Measurements from ENCODE around the gene HRH1.
A peak's percentile ranks its signal among the peaks of the same experiment; 100 is the strongest.
"Not testable (repeated sequence)": the region's sequence is repeated elsewhere in the genome, so short reads cannot be mapped to it uniquely, and the experiment has no call there.

HRH1 gene

DNA sequence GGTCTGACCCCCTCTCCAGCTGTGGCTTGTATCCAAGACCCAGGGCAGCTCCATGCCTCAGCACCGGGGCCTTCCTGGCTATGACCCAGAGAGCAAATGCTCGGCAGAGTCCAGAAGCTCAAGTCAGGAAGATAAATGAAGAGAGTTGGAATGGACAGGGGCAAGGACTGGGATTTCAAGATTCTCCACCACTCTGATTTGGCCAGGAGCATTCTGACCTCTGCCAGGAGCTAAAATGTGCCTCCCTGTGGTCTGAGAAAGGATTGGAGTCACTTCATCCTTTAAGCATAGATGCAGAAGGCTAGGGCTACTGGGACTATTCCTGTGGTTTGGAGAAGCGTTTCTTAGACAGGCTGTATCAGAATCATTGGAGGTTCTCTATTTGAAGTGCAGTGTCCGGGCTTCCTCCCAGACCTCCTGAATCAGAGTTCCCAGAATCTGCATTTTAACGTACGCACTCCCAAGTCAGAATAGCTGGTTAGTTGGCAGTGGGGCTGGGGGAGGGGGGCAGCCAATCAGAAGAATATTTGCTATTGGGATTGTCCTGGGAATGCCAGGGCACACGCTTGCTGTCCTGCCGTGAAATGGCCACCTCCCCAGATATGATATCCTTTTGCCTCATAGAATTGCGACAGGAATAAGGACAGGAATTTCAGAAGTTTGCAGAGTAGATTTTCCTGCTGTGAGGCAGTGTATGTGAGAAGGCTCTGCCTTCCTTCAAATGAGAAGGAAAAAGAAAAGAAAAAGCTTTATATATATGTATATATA is 57.4 kb downstream of the HRH1 start:
- DNase-seq = no peak

GRCh38 chr3:11212299-11212608 is 58.0 kb downstream of the HRH1 start:
- no peak for DNase-seq

GRCh38 chr3:11212784-11213183 is 58.5 kb downstream of the HRH1 start:
- no peak for DNase-seq

GRCh38 chr3:11213810-11214450 is 59.6 kb downstream of the HRH1 start:
- DNase-seq = no peak

GRCh38 chr3:11214451-11214978 is 60.2 kb downstream of the HRH1 start:
- no peak for DNase-seq

DNA sequence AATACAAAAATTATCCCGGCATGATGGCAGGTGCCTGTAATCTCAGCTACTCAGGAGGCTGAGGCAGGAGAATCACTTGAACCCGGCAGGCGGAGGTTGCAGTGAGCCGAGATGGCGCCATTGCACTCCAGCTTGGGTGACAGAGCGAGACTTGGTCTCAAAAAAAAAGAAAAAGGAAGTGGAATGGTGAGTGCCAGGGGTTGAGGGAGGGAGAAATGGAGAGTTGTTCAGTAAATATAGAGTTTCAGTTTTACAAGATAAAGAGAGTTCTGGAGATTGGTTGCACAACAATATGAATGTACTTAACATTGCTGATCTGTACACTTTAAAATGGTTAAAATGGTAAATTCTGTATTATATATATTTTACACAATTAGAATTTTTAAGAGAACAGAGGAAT is 63.1 kb downstream of the HRH1 start:
- DNase-seq = not testable (repeated sequence)

DNA sequence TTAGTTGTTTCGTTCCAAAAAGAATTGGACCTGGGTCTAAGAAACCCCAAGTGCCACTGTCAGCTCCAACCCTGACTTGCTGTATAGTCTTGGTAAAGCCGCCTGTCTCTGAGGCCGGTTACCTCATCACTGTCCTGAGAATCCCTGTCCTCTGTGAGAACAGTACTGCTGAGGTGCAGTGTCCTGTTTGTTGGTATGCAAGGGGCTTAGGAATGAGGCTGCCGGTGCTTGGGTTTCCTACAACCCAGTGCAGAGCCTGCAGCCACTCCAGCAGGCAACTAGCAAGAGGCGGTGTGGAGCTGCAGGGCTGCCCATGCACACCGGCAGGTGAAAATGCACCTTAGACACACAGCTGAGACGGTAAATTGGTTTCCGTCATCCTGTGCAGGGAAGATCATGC is 65.9 kb downstream of the HRH1 start:
- DNase-seq = no peak

GRCh38 chr3:11221818-11222415 is 67.6 kb downstream of the HRH1 start:
- DNase-seq = no peak

GRCh38 chr3:11224010-11224409 is 69.7 kb downstream of the HRH1 start:
- no peak for DNase-seq

- no peak for DNase-seq
Measured at GRCh38 chr3:11224870-11225229, 70.6 kb downstream of the HRH1 start.

- no peak for DNase-seq
Measured at GRCh38 chr3:11226042-11226370, 71.7 kb downstream of the HRH1 start.

DNA sequence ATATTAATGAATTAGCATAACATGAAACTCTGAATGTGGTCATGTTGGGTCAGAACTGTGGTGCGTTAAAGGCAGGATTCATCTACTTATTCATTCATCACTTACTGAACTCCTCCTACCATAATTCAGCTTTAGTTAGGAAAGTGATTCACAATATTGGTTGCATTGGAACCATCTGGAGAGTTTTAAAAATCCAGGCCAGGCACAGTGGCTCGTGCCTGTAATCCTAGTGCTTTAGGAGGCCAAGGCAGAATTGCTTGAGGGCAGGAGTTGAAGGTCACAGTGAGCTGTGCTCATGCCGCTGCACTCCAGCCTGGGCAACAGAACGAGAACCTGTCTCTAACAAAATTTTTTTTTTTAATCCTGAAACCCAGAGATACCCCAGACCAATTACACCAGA is 73.7 kb downstream of the HRH1 start:
- no peak for DNase-seq

- DNase-seq = no peak
Measured at GRCh38 chr3:11230125-11230524, 75.8 kb downstream of the HRH1 start.

- DNase-seq = no peak
Measured at GRCh38 chr3:11230832-11231231, 76.5 kb downstream of the HRH1 start.

- no peak for DNase-seq
Measured at GRCh38 chr3:11235385-11235784, 81.1 kb downstream of the HRH1 start.

DNA sequence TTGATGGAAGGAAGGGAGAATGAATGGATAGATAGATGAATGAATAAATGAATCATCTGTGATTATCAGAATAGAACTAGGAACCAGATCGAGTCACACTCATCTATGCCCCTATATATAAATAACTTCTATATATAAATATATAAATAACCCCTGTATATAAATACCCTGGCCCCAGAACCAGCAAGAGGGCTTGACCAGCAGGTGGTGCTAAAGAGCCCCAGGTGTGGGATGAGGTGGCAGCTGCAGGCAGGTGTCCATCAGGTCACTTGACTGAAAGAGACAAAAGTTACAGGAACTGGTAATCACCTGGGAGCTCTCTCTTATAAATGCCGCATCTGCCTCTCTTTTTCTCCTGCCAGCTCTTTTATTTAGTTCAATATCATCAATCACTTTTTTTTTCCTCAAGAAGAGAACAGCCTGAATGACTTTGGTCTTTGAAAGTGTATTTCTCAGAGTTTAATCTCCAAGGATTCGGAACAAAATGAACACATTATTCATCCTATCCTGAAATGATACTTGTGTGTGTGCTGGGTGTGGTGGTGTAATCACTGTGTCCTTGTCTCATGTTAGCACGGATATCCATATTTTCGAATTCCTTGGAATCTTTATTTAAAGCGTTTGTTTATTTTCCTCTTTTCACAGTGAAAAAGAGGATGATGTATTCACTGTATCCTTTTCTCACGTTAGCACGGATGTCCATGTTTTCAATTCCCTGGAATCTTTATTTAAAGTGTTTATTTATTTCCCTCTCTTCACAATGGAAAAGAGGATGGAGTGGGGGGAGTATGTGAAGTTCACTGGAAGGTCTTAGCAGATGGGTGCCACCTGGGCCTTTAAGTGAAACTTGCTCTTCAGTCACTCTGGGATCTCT is 82.5 kb downstream of the HRH1 start:
- DNase-seq = peak; percentile 70 to 75

GRCh38 chr3:11238060-11238459 is 83.8 kb downstream of the HRH1 start:
- no peak for DNase-seq

DNA sequence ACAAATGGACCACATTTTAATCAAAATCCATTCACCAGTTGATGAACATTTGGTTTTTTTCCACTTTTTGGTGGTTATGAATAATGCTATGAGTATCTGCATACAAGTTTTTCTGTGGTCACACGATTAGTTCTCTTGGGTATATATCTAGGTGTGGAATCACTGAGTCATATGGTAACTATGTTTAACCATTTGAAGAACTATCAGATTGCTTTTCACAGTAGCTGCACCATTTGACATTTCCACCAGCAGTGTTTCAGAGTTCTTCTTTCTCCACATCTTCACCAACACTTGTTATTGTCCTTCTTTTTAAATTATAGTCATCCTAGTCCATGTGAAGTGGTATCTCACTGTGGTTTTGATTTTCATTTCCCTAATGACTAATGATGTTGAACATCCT is 84.6 kb downstream of the HRH1 start:
- DNase-seq = no peak

- DNase-seq = no peak
Measured at GRCh38 chr3:11239796-11240195, 85.5 kb downstream of the HRH1 start.

DNA sequence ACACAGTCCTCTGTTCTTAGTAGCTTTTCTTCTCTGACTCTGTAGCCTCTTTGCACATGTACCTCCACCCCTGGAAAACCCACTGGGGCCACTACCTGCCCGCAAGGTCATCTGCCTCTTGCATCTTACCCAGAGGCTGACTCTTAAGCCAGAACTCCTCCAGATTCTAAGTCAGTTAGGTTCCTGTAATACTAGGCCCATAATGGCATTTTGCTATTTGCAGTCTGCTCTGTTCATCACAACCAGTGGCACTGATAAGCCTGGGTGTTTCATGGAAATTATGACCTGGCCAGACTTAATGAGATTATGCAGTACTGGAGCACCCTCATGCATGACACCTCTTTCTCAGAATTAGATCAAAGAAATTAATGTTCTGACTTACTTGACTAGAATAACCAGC is 86.2 kb downstream of the HRH1 start:
- peak; percentile 10 to 33 for DNase-seq

GRCh38 chr3:11244121-11244677 is 89.9 kb downstream of the HRH1 start:
- no peak for DNase-seq

DNA sequence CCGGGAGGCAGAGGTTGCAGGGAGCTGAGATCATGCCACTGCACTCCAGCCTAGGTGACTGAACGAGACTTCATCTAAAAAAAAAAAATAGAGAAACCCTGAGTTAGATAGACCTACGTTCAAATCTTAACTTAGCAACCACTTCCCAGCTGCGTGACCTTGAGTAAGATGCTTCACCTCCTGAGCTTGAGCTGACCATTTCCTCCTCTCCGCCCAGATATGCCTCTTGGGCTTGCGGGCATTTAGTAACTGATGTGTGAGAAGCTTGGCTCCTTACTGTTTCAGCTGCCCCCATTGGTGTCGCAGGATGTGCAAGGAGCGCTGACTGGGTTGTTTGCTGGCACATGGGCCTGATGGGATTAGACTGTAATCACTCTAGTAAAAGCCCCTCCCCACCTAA is 91.0 kb downstream of the HRH1 start:
- DNase-seq = no peak
